ENCODE results near the gene GDF9. TPM values are rescaled to one million over a fixed set of nuclear protein-coding genes. Genes with fewer than 3 reads are reported as not detected.

Gene GDF9
- total and polyA plus RNA-seq, 7 experiments from 2014 or later, result 0.43 to 2.0 (median 1.4) TPM

DNA sequence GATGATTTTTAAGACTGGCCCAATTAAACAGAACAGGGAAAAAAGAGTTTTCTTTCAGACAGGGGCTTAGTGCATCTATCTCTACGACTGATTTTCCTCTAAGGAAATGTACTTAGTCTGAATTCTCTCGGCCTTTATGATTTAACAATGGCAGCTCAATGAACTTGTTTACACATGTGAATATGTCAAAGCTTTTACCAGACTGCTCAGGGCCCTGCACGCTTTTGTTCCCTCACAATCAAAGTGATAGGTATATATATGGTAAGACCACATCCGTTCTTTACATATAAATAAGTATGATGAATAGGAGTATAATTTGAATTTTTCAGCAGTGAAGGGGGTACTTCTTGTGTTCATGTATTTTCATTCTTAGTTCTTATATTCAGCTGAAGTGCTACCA lies 34.8 kb upstream of the GDF9 start:
- H3K27ac Mint-ChIP-seq, result peak overlapping the region in 3 of 9 donors; percentile 1 to 52 (median 36)
- CTCF ChIA-PET, result no interaction called here
- Histone ChIP-seq H3K9me3 (ENCODE audit: control insufficient read depth in 2 of 3, low read length in 3 of 3) (no peaks in the 10 kb centered on the region), H3K4me1 (ENCODE audit: control insufficient read depth in 2 of 2, insufficient read depth in 2 of 2, low read length in 2 of 2) (no peaks in the 10 kb centered on the region), H3K27ac (ENCODE audit: low read depth, low read length) (no peak overlapping the region), H3K36me3 (ENCODE audit: control insufficient read depth in 2 of 3, insufficient read depth in 3 of 3, low read length in 3 of 3) (peaks cover 3 to 35% (median 16%) of the 10 kb centered on the region in 3 experiments), H3K4me3 (ENCODE audit: low read length) (no peak overlapping the region), H3K27me3 (ENCODE audit: control insufficient read depth in 2 of 2, insufficient read depth in 2 of 2, low read length in 2 of 2) (no peaks in the 10 kb centered on the region)
- ATAC-seq, result no peak
- POLR2A ChIA-PET, result no interaction called here
- no peaks in the 10 kb centered on the region for H3K9me3 Mint-ChIP-seq
- H3K36me3 Mint-ChIP-seq, result peaks cover 10 to 37% (median 17%) of the 10 kb centered on the region in 5 donors
- intact Hi-C loops (cut with micrococcal nuclease), result no loop called here
- H3K4me3 Mint-ChIP-seq, result no peak overlapping the region
- DNase-seq, result no peak
- no peaks in the 10 kb centered on the region for H3K27me3 Mint-ChIP-seq
- peaks cover 8 to 31% (median 20%) of the 10 kb centered on the region in 7 donors for H3K4me1 Mint-ChIP-seq

DNA sequence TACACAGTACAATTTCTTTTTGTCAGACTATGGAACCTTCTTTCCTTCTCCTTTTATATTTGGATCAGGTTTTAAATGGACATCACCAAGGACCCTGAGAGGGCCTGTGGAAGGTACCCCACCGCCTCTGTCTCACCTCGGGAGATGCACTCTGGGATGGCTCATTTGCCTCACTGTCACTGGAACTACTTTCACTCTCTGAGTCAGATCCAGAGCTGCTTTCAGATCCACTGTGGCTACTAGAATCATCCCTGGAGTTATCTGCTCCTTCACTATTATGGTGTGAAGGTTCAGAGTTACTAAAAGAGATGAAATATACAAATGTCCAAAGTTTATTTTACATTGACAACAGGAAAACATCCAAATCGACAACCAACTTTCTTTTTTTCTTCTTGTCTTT lies 31.8 kb upstream of the GDF9 start:
- H3K27ac ChIP-seq (ENCODE audit: low read depth, low read length), result no peak overlapping the region
- Mint-ChIP-seq H3K4me3 (no peak overlapping the region), H3K27ac (peak overlapping the region in 1 of 9 donors; percentile 46), H3K4me1 (peaks cover 3 to 17% (median 12%) of the 10 kb centered on the region in 7 donors), H3K36me3 (peaks cover 19 to 37% (median 26%) of the 10 kb centered on the region in 5 donors), H3K27me3 (no peaks in the 10 kb centered on the region), H3K9me3 (no peaks in the 10 kb centered on the region)
- ChIA-PET CTCF (interaction anchor here (0.6 to 0.7 kb wide), 2 partner anchors 385 to 1086 kb away, joined by 3 to 4 read pairs; no protein-coding TSS in a partner anchor), POLR2A (no interaction called here)
- H3K9me3 ChIP-seq (ENCODE audit: control insufficient read depth in 2 of 3, low read length in 3 of 3), result no peaks in the 10 kb centered on the region
- H3K36me3 ChIP-seq (ENCODE audit: control insufficient read depth in 2 of 3, insufficient read depth in 3 of 3, low read length in 3 of 3), result peaks cover 12 to 60% (median 25%) of the 10 kb centered on the region in 3 experiments
- H3K27me3 ChIP-seq (ENCODE audit: control insufficient read depth in 2 of 2, insufficient read depth in 2 of 2, low read length in 2 of 2), result no peaks in the 10 kb centered on the region
- intact Hi-C loops (cut with micrococcal nuclease), result no loop called here
- no peaks in the 10 kb centered on the region for H3K4me1 ChIP-seq (ENCODE audit: control insufficient read depth in 2 of 2, insufficient read depth in 2 of 2, low read length in 2 of 2)
- DNase-seq, result no peak
- no peak overlapping the region for H3K4me3 ChIP-seq (ENCODE audit: low read length)
- ATAC-seq, result no peak

DNA sequence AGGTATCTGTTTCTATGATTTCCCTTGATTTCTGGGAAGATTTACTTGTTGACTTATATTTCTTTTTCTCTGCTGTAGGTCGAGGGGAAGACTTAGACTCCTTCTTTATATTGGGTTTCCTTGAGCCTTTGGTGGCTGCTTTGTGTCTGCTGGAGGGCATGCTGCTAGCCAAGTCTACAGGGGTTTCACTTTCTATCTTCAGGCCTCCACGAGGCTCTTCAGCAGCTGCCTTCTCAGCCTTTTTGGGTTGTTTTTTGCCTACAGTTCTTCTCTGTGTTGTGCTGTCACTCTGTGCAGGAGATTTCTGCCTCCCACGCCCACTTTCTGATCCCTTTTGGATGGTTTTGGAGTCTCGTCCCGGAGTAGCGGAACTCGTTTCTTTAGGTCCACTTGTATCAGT lies 30.4 kb upstream of the GDF9 start:
- Mint-ChIP-seq H3K9me3 (no peaks in the 10 kb centered on the region), H3K27ac (peak overlapping the region in 3 of 9 donors; percentile 12 to 60 (median 38)), H3K4me3 (no peak overlapping the region), H3K4me1 (peaks cover 0 to 13% (median 11%) of the 10 kb centered on the region in 7 donors), H3K27me3 (no peaks in the 10 kb centered on the region), H3K36me3 (peaks cover 19 to 51% (median 33%) of the 10 kb centered on the region in 5 donors)
- no peaks in the 10 kb centered on the region for H3K27me3 ChIP-seq (ENCODE audit: control insufficient read depth in 2 of 2, insufficient read depth in 2 of 2, low read length in 2 of 2)
- no peak overlapping the region for H3K4me3 ChIP-seq (ENCODE audit: low read length)
- H3K9me3 ChIP-seq (ENCODE audit: control insufficient read depth in 2 of 3, low read length in 3 of 3), result no peaks in the 10 kb centered on the region
- ChIA-PET CTCF (no interaction called here), POLR2A (no interaction called here)
- H3K27ac ChIP-seq (ENCODE audit: low read depth, low read length), result no peak overlapping the region
- ATAC-seq (no peak), DNase-seq (no peak)
- intact Hi-C loops (cut with micrococcal nuclease), result no loop called here
- peaks cover 17 to 72% (median 25%) of the 10 kb centered on the region in 3 experiments for H3K36me3 ChIP-seq (ENCODE audit: control insufficient read depth in 2 of 3, insufficient read depth in 3 of 3, low read length in 3 of 3)
- no peaks in the 10 kb centered on the region for H3K4me1 ChIP-seq (ENCODE audit: control insufficient read depth in 2 of 2, insufficient read depth in 2 of 2, low read length in 2 of 2)

DNA sequence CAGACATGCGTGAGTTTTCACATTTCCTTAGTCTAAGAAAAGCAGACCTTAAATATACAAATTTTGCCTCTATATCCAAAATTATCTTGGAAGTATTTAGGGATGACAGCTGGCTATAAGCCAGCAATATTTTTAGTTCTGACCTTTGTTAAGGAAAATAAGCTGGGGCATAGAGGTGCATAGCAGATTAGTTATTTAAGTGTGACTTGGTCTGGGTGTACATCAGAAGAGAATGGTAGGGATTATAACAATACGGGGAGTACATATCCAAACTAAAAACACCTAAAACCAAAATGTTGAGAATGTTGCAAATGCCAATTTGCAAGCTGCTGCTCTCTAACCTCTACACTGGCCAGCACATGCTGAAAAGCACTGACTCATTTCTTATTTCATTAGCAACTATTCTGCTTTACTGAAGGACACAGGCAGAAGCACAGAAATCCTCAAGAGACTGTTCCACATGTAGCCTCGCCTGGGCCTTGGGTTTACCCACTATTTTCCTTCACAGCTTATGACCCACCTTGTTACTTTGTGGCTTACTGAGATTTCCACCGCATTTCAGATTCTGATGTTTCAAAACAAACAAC lies 29.5 kb upstream of the GDF9 start:
- peaks cover 17 to 65% (median 25%) of the 10 kb centered on the region in 3 experiments for H3K36me3 ChIP-seq (ENCODE audit: control insufficient read depth in 2 of 3, insufficient read depth in 3 of 3, low read length in 3 of 3)
- ATAC-seq (no peak), DNase-seq (no peak)
- no peaks in the 10 kb centered on the region for H3K27me3 ChIP-seq (ENCODE audit: control insufficient read depth in 2 of 2, insufficient read depth in 2 of 2, low read length in 2 of 2)
- no peaks in the 10 kb centered on the region for H3K4me1 ChIP-seq (ENCODE audit: control insufficient read depth in 2 of 2, insufficient read depth in 2 of 2, low read length in 2 of 2)
- Mint-ChIP-seq H3K9me3 (no peaks in the 10 kb centered on the region), H3K4me3 (no peak overlapping the region), H3K36me3 (peaks cover 19 to 49% (median 33%) of the 10 kb centered on the region in 5 donors), H3K27ac (peak overlapping the region in 2 of 9 donors; percentile 31 to 63), H3K4me1 (peaks cover 0 to 12% (median 9%) of the 10 kb centered on the region in 7 donors), H3K27me3 (no peaks in the 10 kb centered on the region)
- ChIA-PET CTCF (interaction anchor here (0.6 kb wide), 2 partner anchors 376 to 491 kb away, joined by 3 read pairs; no protein-coding TSS in a partner anchor), POLR2A (no interaction called here)
- intact Hi-C loops (cut with micrococcal nuclease), result no loop called here
- H3K9me3 ChIP-seq (ENCODE audit: control insufficient read depth in 2 of 3, low read length in 3 of 3), result no peaks in the 10 kb centered on the region
- H3K27ac ChIP-seq (ENCODE audit: low read depth, low read length), result no peak overlapping the region
- no peak overlapping the region for H3K4me3 ChIP-seq (ENCODE audit: low read length)

DNA sequence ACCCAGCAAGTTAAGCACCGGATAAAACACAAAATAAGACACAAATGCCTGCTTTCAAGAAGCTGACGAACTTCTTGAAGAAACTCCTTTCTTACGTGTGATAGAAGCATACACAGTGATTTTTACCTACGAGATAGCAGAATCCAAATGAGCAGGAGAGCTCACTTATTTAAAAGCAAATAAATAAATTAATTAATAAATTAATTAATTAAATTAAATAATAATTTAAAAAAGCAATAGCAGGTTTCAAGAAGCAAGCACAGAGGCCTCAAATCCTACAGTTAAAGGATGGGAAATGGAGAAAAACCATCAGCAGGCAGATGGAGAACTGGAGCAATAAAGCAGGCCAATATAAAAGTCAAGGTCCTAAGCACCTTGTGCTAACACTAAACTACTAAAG lies 24.5 kb upstream of the GDF9 start:
- Histone ChIP-seq H3K4me1 (ENCODE audit: control insufficient read depth in 2 of 2, insufficient read depth in 2 of 2, low read length in 2 of 2) (no peaks in the 10 kb centered on the region), H3K27me3 (ENCODE audit: control insufficient read depth in 2 of 2, insufficient read depth in 2 of 2, low read length in 2 of 2) (no peaks in the 10 kb centered on the region), H3K36me3 (ENCODE audit: control insufficient read depth in 2 of 3, insufficient read depth in 3 of 3, low read length in 3 of 3) (peaks cover 22 to 71% (median 26%) of the 10 kb centered on the region in 3 experiments), H3K4me3 (ENCODE audit: low read length) (no peak overlapping the region), H3K27ac (ENCODE audit: low read depth, low read length) (no peak overlapping the region), H3K9me3 (ENCODE audit: control insufficient read depth in 2 of 3, low read length in 3 of 3) (no peaks in the 10 kb centered on the region)
- no peak for ATAC-seq
- peaks cover 0 to 8% (median 2%) of the 10 kb centered on the region in 7 donors for H3K4me1 Mint-ChIP-seq
- ChIA-PET CTCF (no interaction called here), POLR2A (no interaction called here)
- DNase-seq, result no peak
- H3K27ac Mint-ChIP-seq, result peak overlapping the region in 1 of 9 donors; percentile 12
- H3K36me3 Mint-ChIP-seq, result peaks cover 7 to 54% (median 34%) of the 10 kb centered on the region in 5 donors
- no peaks in the 10 kb centered on the region for H3K27me3 Mint-ChIP-seq
- intact Hi-C loops (cut with micrococcal nuclease), result no loop called here
- H3K4me3 Mint-ChIP-seq, result no peak overlapping the region
- H3K9me3 Mint-ChIP-seq, result no peaks in the 10 kb centered on the region

DNA sequence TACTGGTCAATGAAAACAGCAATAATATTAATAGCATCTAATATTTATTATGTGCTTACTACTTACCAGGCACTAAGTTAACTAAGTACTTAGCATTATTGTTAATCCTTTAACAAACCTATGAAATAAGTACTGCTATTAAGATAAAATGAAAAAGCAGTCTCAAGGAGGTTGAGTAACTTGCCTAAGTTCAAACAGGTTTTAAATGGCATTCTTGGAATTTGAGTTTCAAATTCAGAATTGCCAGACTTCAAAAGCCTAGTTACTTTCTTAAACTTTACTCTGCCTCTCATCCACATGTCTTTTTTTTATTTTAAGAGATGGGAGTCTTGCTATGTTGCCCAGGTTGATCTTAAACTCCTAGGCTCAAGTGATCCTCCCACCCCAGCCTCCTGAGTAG lies 23.2 kb upstream of the GDF9 start:
- H3K27me3 ChIP-seq (ENCODE audit: control insufficient read depth in 2 of 2, insufficient read depth in 2 of 2, low read length in 2 of 2), result no peaks in the 10 kb centered on the region
- Mint-ChIP-seq H3K9me3 (no peaks in the 10 kb centered on the region), H3K4me1 (peaks cover 0 to 5% (median 0%) of the 10 kb centered on the region in 7 donors), H3K36me3 (peaks cover 0 to 56% (median 32%) of the 10 kb centered on the region in 5 donors), H3K27me3 (no peaks in the 10 kb centered on the region), H3K4me3 (no peak overlapping the region), H3K27ac (peak overlapping the region in 1 of 9 donors; percentile 34)
- ChIA-PET POLR2A (no interaction called here), CTCF (no interaction called here)
- no peak for DNase-seq
- H3K27ac ChIP-seq (ENCODE audit: low read depth, low read length), result no peak overlapping the region
- H3K4me3 ChIP-seq (ENCODE audit: low read length), result no peak overlapping the region
- ATAC-seq, result no peak
- peaks cover 15 to 64% (median 19%) of the 10 kb centered on the region in 3 experiments for H3K36me3 ChIP-seq (ENCODE audit: control insufficient read depth in 2 of 3, insufficient read depth in 3 of 3, low read length in 3 of 3)
- no peaks in the 10 kb centered on the region for H3K9me3 ChIP-seq (ENCODE audit: control insufficient read depth in 2 of 3, low read length in 3 of 3)
- intact Hi-C loops (cut with micrococcal nuclease), result loop anchor here in 1 of 2 donors (10.0 kb wide), 1 partner anchor 365 kb away; no protein-coding TSS in a partner anchor
- H3K4me1 ChIP-seq (ENCODE audit: control insufficient read depth in 2 of 2, insufficient read depth in 2 of 2, low read length in 2 of 2), result no peaks in the 10 kb centered on the region

DNA sequence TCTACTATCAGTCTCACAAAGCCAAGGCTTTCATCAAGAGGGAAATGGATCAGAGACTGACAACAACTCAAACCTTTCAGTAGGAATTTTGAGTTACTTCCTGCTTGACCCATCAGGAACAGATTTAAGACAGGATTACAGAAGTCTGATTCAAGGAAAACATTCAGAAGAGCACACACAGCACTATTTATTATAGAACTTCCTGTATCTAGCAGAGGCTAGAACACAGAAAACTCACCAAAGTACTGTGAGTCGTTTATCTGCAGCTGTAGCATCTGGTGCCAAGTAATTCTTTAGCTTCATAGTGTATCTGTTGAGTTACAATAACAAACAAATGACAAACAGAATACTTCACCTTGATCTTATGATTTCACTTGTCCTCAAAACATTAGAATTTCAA lies 21.0 kb upstream of the GDF9 start:
- H3K9me3 ChIP-seq (ENCODE audit: control insufficient read depth in 2 of 3, low read length in 3 of 3), result no peaks in the 10 kb centered on the region
- intact Hi-C loops (cut with micrococcal nuclease), result loop anchor here in 1 of 2 donors (10.0 kb wide), 1 partner anchor 362 kb away; no protein-coding TSS in a partner anchor
- H3K4me1 ChIP-seq (ENCODE audit: control insufficient read depth in 2 of 2, insufficient read depth in 2 of 2, low read length in 2 of 2), result no peaks in the 10 kb centered on the region
- H3K27me3 ChIP-seq (ENCODE audit: control insufficient read depth in 2 of 2, insufficient read depth in 2 of 2, low read length in 2 of 2), result no peaks in the 10 kb centered on the region
- DNase-seq (no peak), ATAC-seq (no peak)
- peak overlapping the region in 1 of 9 donors; percentile 10 for H3K27ac Mint-ChIP-seq
- peaks cover 19 to 59% (median 20%) of the 10 kb centered on the region in 3 experiments for H3K36me3 ChIP-seq (ENCODE audit: control insufficient read depth in 2 of 3, insufficient read depth in 3 of 3, low read length in 3 of 3)
- H3K4me1 Mint-ChIP-seq, result peaks cover 0 to 8% (median 0%) of the 10 kb centered on the region in 7 donors
- peaks cover 4 to 49% (median 29%) of the 10 kb centered on the region in 5 donors for H3K36me3 Mint-ChIP-seq
- ChIA-PET POLR2A (no interaction called here), CTCF (no interaction called here)
- no peaks in the 10 kb centered on the region for H3K9me3 Mint-ChIP-seq
- H3K27me3 Mint-ChIP-seq, result no peaks in the 10 kb centered on the region
- H3K4me3 ChIP-seq (ENCODE audit: low read length), result no peak overlapping the region
- no peak overlapping the region for H3K27ac ChIP-seq (ENCODE audit: low read depth, low read length)
- no peak overlapping the region for H3K4me3 Mint-ChIP-seq
